ENCODE results near the gene PXMP2. TPM values are rescaled to one million over a fixed set of nuclear protein-coding genes. Genes with fewer than 3 reads are reported as not detected.

The PXMP2 gene
- total and polyA plus RNA-seq, 2 of the 8 experiments (the other 6 are each of a cell fraction or from before 2014, with no cell fraction given) = 13.8 to 15.1 TPM

- H2BK20ac ChIP-seq (ENCODE audit: low read length) = no peak overlapping the region
- H3K9ac ChIP-seq (replicated peaks in 1 of 4; ENCODE audit: extremely low read depth in 1 of 4, low read depth in 3 of 4, low read length in 3 of 4) = no peak overlapping the region
- H3K27me3 ChIP-seq (replicated peaks in 1 of 4; ENCODE audit: control insufficient read depth in 3 of 4, extremely low read depth in 1 of 4, insufficient read depth in 3 of 4, low read length in 3 of 4) = no peaks in the 10 kb centered on the region; a peak in 1 of 7 replicates
- H3K36me3 ChIP-seq (ENCODE audit: control insufficient read depth in 2 of 4, insufficient read depth in 4 of 4, low read length in 3 of 4) = peaks cover 52 to 89% (median 79%) of the 10 kb centered on the region in 4 experiments
- no peak overlapping the region for H2AFZ ChIP-seq (ENCODE audit: low read length)
- H4K91ac ChIP-seq (replicated peaks; ENCODE audit: insufficient read length, low read length) = no peak overlapping the region
- H3K56ac ChIP-seq (replicated peaks; ENCODE audit: insufficient read length, low read depth, low read length) = no peak overlapping the region
- H2AK5ac ChIP-seq (ENCODE audit: low read depth, low read length) = no peak overlapping the region
- no peak overlapping the region for H3K18ac ChIP-seq (ENCODE audit: extremely low read depth, low read length)
- no peak overlapping the region for H3K4ac ChIP-seq (replicated peaks; ENCODE audit: insufficient read length, low read depth, low read length)
- POLR2A ChIA-PET (ENCODE audit: partially characterized antibody) = interaction anchor here (1.0 to 1.1 kb wide), 2 partner anchors 60 to 71 kb away, joined by 3 read pairs; no protein-coding TSS in a partner anchor
- H3K23ac ChIP-seq (ENCODE audit: insufficient read length) = no peak overlapping the region
- no peak overlapping the region for H3K27ac ChIP-seq (ENCODE audit: low read depth, low read length)
- no peak overlapping the region for H3K14ac ChIP-seq (ENCODE audit: insufficient read length)
- H2BK120ac ChIP-seq (replicated peaks; ENCODE audit: low read depth, low read length) = no peak overlapping the region
- H3K4me3 ChIP-seq (ENCODE audit: extremely low read depth in 1 of 4, insufficient read depth in 2 of 4, low read depth in 3 of 4, low read length in 4 of 4) = no peak overlapping the region
- H3K79me2 ChIP-seq (ENCODE audit: control insufficient read depth in 1 of 2, insufficient read depth in 2 of 2, low read length in 2 of 2) = no peaks in the 10 kb centered on the region; a peak in 1 of 4 replicates
- DNase-seq (ENCODE audit: low read depth in 1 of 2, low spot score in 2 of 2) = no peak
- H2BK5ac ChIP-seq (ENCODE audit: low read depth, low read length) = no peak overlapping the region
- no peaks in the 10 kb centered on the region; the same call in 1 of the 2 replicates for H3K23me2 ChIP-seq (ENCODE audit: low read depth, low read length)
- WGBS, 2 experiments (ENCODE audit: extremely low coverage in 1 of 2, insufficient coverage in 1 of 2, insufficient read length in 1 of 2, insufficient replicate concordance in 2 of 2, low coverage in 1 of 2, low lambda C conversion rate in 2 of 2, missing lambda C conversion rate in 1 of 2) = 88% methylated on average over 16 of the region's 16 CpGs; no CpG with 5 or more reads in 1 of the 2 experiments
- H4K8ac ChIP-seq (ENCODE audit: extremely low read depth, insufficient read depth, low read length) = no peak overlapping the region; the same call in 1 of the 2 replicates
- no peaks in the 10 kb centered on the region; the same call in 1 of the 2 replicates for H3K79me1 ChIP-seq (ENCODE audit: low read depth, low read length)
- TF ChIP-seq TCF12 (IDR thresholded peaks at IDR 0.05; ENCODE audit: low read depth, low read length) (no peak), SIX5 (IDR thresholded peaks at IDR 0.05; ENCODE audit: low read depth, low read length) (no peak), EP300 (IDR thresholded peaks at IDR 0.05; ENCODE audit: borderline replicate concordance in 1 of 2, low read depth in 2 of 2, low read length in 2 of 2) (no peak), CTBP2 (IDR thresholded peaks at IDR 0.05; ENCODE audit: borderline replicate concordance, insufficient read depth, insufficient read length, low read length) (no peak), POU5F1 (IDR thresholded peaks at IDR 0.05; ENCODE audit: low read depth, low read length) (no peak), CEBPB (IDR thresholded peaks at IDR 0.05; ENCODE audit: low read depth, low read length) (no peak), POLR2AphosphoS5 (IDR thresholded peaks at IDR 0.05; ENCODE audit: low read depth, low read length) (no peak)
- H3K4me1 ChIP-seq (replicated peaks in 1 of 4; ENCODE audit: control insufficient read depth in 3 of 4, insufficient read depth in 4 of 4, low read length in 3 of 4) = 0 out of 7 replicates have a peak, but pooled peaks cover 0 to 3% (median 0%) of the 10 kb centered on the region in 4 experiments
- no peak overlapping the region for H2BK15ac ChIP-seq (ENCODE audit: low read length)
- H3K9me3 ChIP-seq (ENCODE audit: insufficient read depth in 2 of 2, low read depth in 1 of 2, low read length in 1 of 2) = no peaks in the 10 kb centered on the region
- CTCF ChIA-PET (ENCODE audit: partially characterized antibody) = interaction anchor here (1.0 to 1.8 kb wide), 4 partner anchors 20 to 49 kb away, joined by 3 to 6 read pairs (median 4); partner anchors contain the start of gene LRCOL1
- no peak overlapping the region for H4K5ac ChIP-seq (ENCODE audit: insufficient read length, low read depth, low read length)
- no peak for FAIRE-seq
- H3K4me2 ChIP-seq (ENCODE audit: insufficient read depth in 1 of 2, low read depth in 2 of 2, low read length in 2 of 2) = no peak overlapping the region
- no peak overlapping the region for H2BK12ac ChIP-seq (ENCODE audit: low read depth, low read length)
- H4K20me1 ChIP-seq (replicated peaks in 1 of 2; ENCODE audit: control insufficient read depth in 1 of 2, insufficient read depth in 2 of 2, low read length in 2 of 2) = peaks cover 10 to 13% of the 10 kb centered on the region in 2 experiments
Observed at GRCh38 chr12:132659146-132659545, 28.2 kb upstream of the PXMP2 start.
